SK-N-SH (cell line): ENCODE measurements around the gene LSP1.

Source experiments
- CTCF ChIP-seq: fragments of 200-600 bp; sonication (generic); IDR thresholded peaks from 2 replicates; pipeline ENCODE4 v1.6.1; 2017; ENCODE audit warnings: antibody characterized with exemption, mild to moderate bottlenecking, moderate library complexity
- POLR2AphosphoS5 ChIP-seq: IDR thresholded peaks from 2 replicates; pipeline ENCODE4 v1.6.1; 2012; ENCODE audit warnings: low read depth, low read length
- SMC3 ChIP-seq: IDR thresholded peaks from 2 replicates; pipeline ENCODE4 v1.6.1; 2012; ENCODE audit warnings: low read depth, low read length, improper control_type of control experiment
- TEAD4 ChIP-seq: IDR thresholded peaks from 2 replicates; pipeline ENCODE4 v1.4.0; 2012; ENCODE audit warnings: mild to moderate bottlenecking, borderline replicate concordance; ENCODE audit not compliant: insufficient read depth

GRCh38 chr11:1935156-1936071, 82.5 kb downstream of the LSP1 start:
- TF ChIP-seq TEAD4, result no peak
- TF ChIP-seq POLR2AphosphoS5, result no peak
- no peak for TF ChIP-seq SMC3
- TF ChIP-seq CTCF, result no peak
